Effector memory CD8-positive, alpha-beta T cell (primary cell): ENCODE results near the gene NFKBIZ.
"Not testable (repeated sequence)": the region's sequence is repeated elsewhere in the genome, so short reads cannot be mapped to it uniquely, and the experiment has no call there.

Experiments used
- ATAC-seq: fragments of 150-1000 bp; cut with Tn5 transposase; replicated peaks from 2 replicates; pipeline ENCODE4 v1.10.0; 2021; ENCODE audit warnings: mild to moderate bottlenecking, moderate library complexity
- DNase-seq, 3 experiments: peaks; one replicate each; pipeline ENCODE4 v3.0.0; 2021
- H3K27ac Mint-ChIP-seq, 2 donors: one replicate each; pipeline ENCODE4 v1.8.0; 2022; ENCODE audit warnings: mild to moderate bottlenecking in 2 of 2, mixed read lengths in 2 of 2, moderate library complexity in 2 of 2
- H3K27me3 Mint-ChIP-seq, 2 donors: one replicate each; pipeline ENCODE4 v1.8.0; 2022; ENCODE audit warnings: mixed read lengths in 2 of 2
- H3K36me3 Mint-ChIP-seq: one replicate; pipeline ENCODE4 v1.8.0; 2022; ENCODE audit warnings: mild to moderate bottlenecking, moderate library complexity, mixed read lengths; ENCODE audit not compliant: insufficient read depth
- H3K4me1 Mint-ChIP-seq, 2 donors: one replicate each; pipeline ENCODE4 v1.8.0; 2022; ENCODE audit warnings: low read depth in 2 of 2, mixed read lengths in 2 of 2
- H3K4me3 Mint-ChIP-seq, 2 donors: one replicate each; pipeline ENCODE4 v1.8.0; 2022; ENCODE audit warnings: mild to moderate bottlenecking in 2 of 2, mixed read lengths in 2 of 2, moderate library complexity in 2 of 2
- H3K9me3 Mint-ChIP-seq, 2 donors: one replicate each; pipeline ENCODE4 v1.8.0; 2022; ENCODE audit warnings: mixed read lengths in 2 of 2

Gene NFKBIZ

GRCh38 chr3:101879623-101880284, 30.4 kb downstream of the NFKBIZ start:
- Mint-ChIP-seq H3K9me3 (no peaks in the 10 kb centered on the region), H3K4me3 (no peak overlapping the region), H3K27me3 (no peaks in the 10 kb centered on the region), H3K36me3 (no peaks in the 10 kb centered on the region), H3K27ac (no peak overlapping the region), H3K4me1 (no peaks in the 10 kb centered on the region)
- ATAC-seq: no peak
- DNase-seq: no peak

DNA sequence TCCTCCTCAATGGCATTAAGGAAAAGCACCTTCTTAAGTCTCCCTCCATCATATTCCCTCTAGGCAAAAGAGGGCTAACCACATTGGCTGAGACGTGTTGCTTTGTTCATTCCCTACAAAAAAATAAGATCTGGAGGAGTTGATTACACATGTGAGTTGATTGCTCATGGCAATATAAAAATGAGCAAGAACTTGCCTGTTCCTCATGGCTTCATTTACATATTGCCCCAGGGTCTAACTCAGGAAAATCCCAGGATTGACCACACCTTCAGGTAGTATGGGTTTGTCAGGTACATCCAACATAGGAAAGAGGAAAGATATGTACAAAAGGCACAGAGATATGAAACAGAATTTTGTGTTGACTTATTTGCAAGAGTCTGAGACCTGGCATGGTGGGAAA, 35.5 kb downstream of the NFKBIZ start:
- no peaks in the 10 kb centered on the region for H3K9me3 Mint-ChIP-seq
- no peak overlapping the region for H3K4me3 Mint-ChIP-seq
- DNase-seq (no peak), ATAC-seq (no peak)
- no peaks in the 10 kb centered on the region for H3K4me1 Mint-ChIP-seq
- H3K36me3 Mint-ChIP-seq: no peaks in the 10 kb centered on the region
- H3K27me3 Mint-ChIP-seq: no peaks in the 10 kb centered on the region
- H3K27ac Mint-ChIP-seq: no peak overlapping the region

- H3K27ac Mint-ChIP-seq, H3K9me3 Mint-ChIP-seq, H3K36me3 Mint-ChIP-seq, H3K4me1 Mint-ChIP-seq, ATAC-seq, H3K4me3 Mint-ChIP-seq, DNase-seq, H3K27me3 Mint-ChIP-seq: not testable (repeated sequence)
Measured at GRCh38 chr3:101885584-101885983, 36.3 kb downstream of the NFKBIZ start.

- no peak for DNase-seq
- H3K27me3 Mint-ChIP-seq: no peaks in the 10 kb centered on the region
- H3K27ac Mint-ChIP-seq: no peak overlapping the region
- H3K4me3 Mint-ChIP-seq: no peak overlapping the region
- no peak for ATAC-seq
- no peaks in the 10 kb centered on the region for H3K4me1 Mint-ChIP-seq
- no peaks in the 10 kb centered on the region for H3K36me3 Mint-ChIP-seq
- no peaks in the 10 kb centered on the region for H3K9me3 Mint-ChIP-seq
Measured at GRCh38 chr3:101886626-101887025, 37.3 kb downstream of the NFKBIZ start.

- Mint-ChIP-seq H3K36me3 (no peaks in the 10 kb centered on the region), H3K4me1 (no peaks in the 10 kb centered on the region), H3K4me3 (no peak overlapping the region), H3K27ac (no peak overlapping the region), H3K27me3 (no peaks in the 10 kb centered on the region), H3K9me3 (no peaks in the 10 kb centered on the region)
- ATAC-seq (no peak), DNase-seq (no peak)
Measured at GRCh38 chr3:101888653-101889052, 39.3 kb downstream of the NFKBIZ start.

GRCh38 chr3:101890716-101891115, 41.4 kb downstream of the NFKBIZ start:
- no peak for ATAC-seq
- Mint-ChIP-seq H3K36me3 (no peaks in the 10 kb centered on the region), H3K9me3 (no peaks in the 10 kb centered on the region), H3K27ac (peak overlapping the region in 1 of 2 donors; percentile 1), H3K27me3 (no peaks in the 10 kb centered on the region), H3K4me1 (no peaks in the 10 kb centered on the region), H3K4me3 (no peak overlapping the region)
- DNase-seq: no peak

- no peak overlapping the region for H3K4me3 Mint-ChIP-seq
- no peaks in the 10 kb centered on the region for H3K36me3 Mint-ChIP-seq
- H3K27me3 Mint-ChIP-seq: no peaks in the 10 kb centered on the region
- H3K27ac Mint-ChIP-seq: no peak overlapping the region
- H3K4me1 Mint-ChIP-seq: no peaks in the 10 kb centered on the region
- no peak for DNase-seq
- ATAC-seq: no peak
- no peaks in the 10 kb centered on the region for H3K9me3 Mint-ChIP-seq
Measured at GRCh38 chr3:101892648-101893047, 43.3 kb downstream of the NFKBIZ start.

DNA sequence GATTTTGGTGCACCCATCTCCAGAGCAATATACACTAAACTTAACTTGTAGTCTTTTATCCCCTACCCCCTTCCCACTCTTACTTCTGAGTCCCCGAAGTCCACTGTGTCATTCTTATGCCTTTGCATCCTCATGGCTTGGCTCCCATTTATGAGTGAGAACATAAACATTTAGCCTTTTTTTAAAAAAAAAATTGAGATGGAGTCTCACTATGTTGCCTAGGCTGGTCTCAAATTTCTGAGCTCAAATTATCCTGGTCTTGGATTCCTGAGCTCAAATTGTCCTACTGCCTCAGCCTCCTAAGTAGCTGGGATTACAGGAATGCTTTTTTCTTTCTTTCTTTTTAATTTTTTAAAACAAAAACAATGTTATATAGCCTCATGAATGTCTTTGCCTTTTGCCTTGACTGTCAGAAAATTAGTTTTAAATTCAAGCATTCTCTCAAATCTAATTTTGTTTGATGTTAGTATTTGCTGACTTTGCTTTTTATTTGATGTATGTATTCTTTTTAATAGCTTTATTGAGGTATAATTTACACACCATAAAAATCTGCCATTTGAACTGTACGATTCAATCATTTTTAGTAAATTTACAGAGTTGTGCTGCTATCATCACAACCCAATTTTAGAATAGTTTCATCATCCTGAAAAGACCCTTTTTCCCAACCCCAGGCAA, 46.9 kb downstream of the NFKBIZ start:
- H3K27ac Mint-ChIP-seq: no peak overlapping the region
- no peaks in the 10 kb centered on the region for H3K4me1 Mint-ChIP-seq
- H3K36me3 Mint-ChIP-seq: no peaks in the 10 kb centered on the region
- no peak for DNase-seq
- ATAC-seq: no peak
- no peak overlapping the region for H3K4me3 Mint-ChIP-seq
- H3K27me3 Mint-ChIP-seq: no peaks in the 10 kb centered on the region
- no peaks in the 10 kb centered on the region for H3K9me3 Mint-ChIP-seq

DNA sequence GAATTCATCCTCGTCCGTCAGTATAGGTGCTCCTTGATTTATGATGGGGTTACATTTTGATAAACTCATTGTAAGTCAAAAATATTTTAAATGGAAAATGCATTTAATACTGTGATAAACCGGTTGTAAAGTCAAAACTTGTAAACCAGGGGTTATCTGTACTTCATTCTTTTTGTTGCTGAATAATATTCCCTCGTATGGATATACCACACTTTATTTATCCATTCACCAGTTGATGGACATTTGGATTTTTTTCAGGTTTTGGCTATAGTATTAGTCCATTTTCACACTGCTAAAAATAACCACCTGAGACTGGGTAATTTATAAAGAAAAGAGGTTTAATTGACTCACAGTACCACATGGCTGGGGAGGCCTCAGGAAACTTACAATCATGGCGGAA, 47.7 kb downstream of the NFKBIZ start:
- Mint-ChIP-seq H3K36me3 (no peaks in the 10 kb centered on the region), H3K9me3 (no peaks in the 10 kb centered on the region), H3K4me1 (no peaks in the 10 kb centered on the region), H3K4me3 (no peak overlapping the region), H3K27ac (no peak overlapping the region), H3K27me3 (no peaks in the 10 kb centered on the region)
- no peak for DNase-seq
- ATAC-seq: no peak

GRCh38 chr3:101898039-101898438, 48.7 kb downstream of the NFKBIZ start:
- Mint-ChIP-seq H3K36me3 (no peaks in the 10 kb centered on the region), H3K9me3 (no peaks in the 10 kb centered on the region), H3K27ac (no peak overlapping the region), H3K27me3 (no peaks in the 10 kb centered on the region), H3K4me1 (no peaks in the 10 kb centered on the region), H3K4me3 (no peak overlapping the region)
- ATAC-seq: no peak
- DNase-seq: no peak

DNA sequence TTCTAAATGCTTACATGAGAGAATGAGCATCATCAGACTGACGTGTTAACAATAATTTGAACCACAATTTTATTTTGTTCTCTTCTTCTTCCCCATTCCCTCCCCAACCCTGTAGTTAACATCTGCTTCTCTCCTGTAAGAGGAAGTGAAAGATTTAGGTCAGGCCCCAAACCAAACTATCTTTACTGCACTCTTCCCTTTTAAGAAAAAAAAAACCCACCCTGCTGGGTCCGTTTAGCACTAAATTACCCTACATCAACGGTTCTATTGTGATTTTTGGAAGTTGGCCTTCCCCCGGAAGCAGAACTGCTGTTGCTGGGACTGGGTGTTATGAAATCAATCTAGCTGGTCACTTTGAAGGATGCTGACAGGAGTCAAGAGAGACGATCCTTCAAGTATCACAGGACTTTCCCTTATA, 49.4 kb downstream of the NFKBIZ start:
- no peak for DNase-seq
- peak; percentile 59 for ATAC-seq
- no peaks in the 10 kb centered on the region for H3K27me3 Mint-ChIP-seq
- no peaks in the 10 kb centered on the region for H3K4me1 Mint-ChIP-seq
- H3K4me3 Mint-ChIP-seq: no peak overlapping the region
- no peaks in the 10 kb centered on the region for H3K36me3 Mint-ChIP-seq
- no peaks in the 10 kb centered on the region for H3K9me3 Mint-ChIP-seq
- H3K27ac Mint-ChIP-seq: no peak overlapping the region

GRCh38 chr3:101900316-101900715, 51.0 kb downstream of the NFKBIZ start:
- ATAC-seq (no peak), DNase-seq (no peak)
- no peaks in the 10 kb centered on the region for H3K27me3 Mint-ChIP-seq
- no peaks in the 10 kb centered on the region for H3K36me3 Mint-ChIP-seq
- no peaks in the 10 kb centered on the region for H3K9me3 Mint-ChIP-seq
- H3K4me1 Mint-ChIP-seq: no peaks in the 10 kb centered on the region
- no peak overlapping the region for H3K4me3 Mint-ChIP-seq
- no peak overlapping the region for H3K27ac Mint-ChIP-seq

DNA sequence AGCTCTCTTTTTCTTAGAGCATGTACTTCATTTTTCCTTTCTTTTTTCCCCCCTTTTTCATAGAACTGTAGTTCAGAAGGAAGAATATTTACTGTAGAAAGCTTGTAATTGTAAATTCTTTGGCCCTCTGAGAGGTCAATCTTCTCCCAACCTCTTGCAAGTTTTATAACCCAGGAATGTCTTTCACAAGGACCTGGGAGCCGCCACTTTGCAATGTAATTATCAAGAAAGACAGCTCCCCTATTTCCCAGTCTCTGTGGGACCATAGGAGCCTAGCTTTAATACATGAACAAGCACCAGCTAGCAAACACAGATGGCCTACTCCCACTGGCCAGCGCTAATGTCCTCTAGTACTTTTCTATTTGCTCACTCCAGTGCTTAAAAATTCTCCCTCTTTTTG, 51.4 kb downstream of the NFKBIZ start:
- Mint-ChIP-seq H3K4me3 (no peak overlapping the region), H3K4me1 (no peaks in the 10 kb centered on the region), H3K27me3 (no peaks in the 10 kb centered on the region), H3K36me3 (no peaks in the 10 kb centered on the region), H3K27ac (no peak overlapping the region), H3K9me3 (no peaks in the 10 kb centered on the region)
- no peak for ATAC-seq
- DNase-seq: no peak

- H3K27ac Mint-ChIP-seq: no peak overlapping the region
Measured at GRCh38 chr3:101902041-101902440, 52.7 kb downstream of the NFKBIZ start.

More at GRCh38 chr3:101902041-101902440, 52.7 kb downstream of the NFKBIZ start:
- Mint-ChIP-seq H3K36me3 (no peaks in the 10 kb centered on the region), H3K27me3 (no peaks in the 10 kb centered on the region), H3K4me3 (no peak overlapping the region), H3K9me3 (no peaks in the 10 kb centered on the region), H3K4me1 (no peaks in the 10 kb centered on the region)
- no peak for ATAC-seq
- no peak for DNase-seq
